ENCODE results near the gene PEPD. TPM values are rescaled to one million over a fixed set of nuclear protein-coding genes. Genes with fewer than 3 reads are reported as not detected.

Gene PEPD
- total RNA-seq, 4 donors from 2014 or later = 40.1 to 61.4 (median 53.4) TPM

GRCh38 chr19:33464010-33464732 lies 57.4 kb downstream of the PEPD start:
- Histone ChIP-seq H3K4me3 (no peak overlapping the region), H3K9me3 (no peaks in the 10 kb centered on the region), H3K4me1 (no peaks in the 10 kb centered on the region), H3K27me3 (no peaks in the 10 kb centered on the region), H3K36me3 (peaks cover 0 to 48% (median 0%) of the 10 kb centered on the region in 3 donors), H3K27ac (no peak overlapping the region)
- DNase-seq = no peak
- 86 to 95% methylated on average over 4 to 7 of the region's 12 CpGs for WGBS, 2 donors
- intact Hi-C loops (cut with DNase I) = no loop called here
- TF ChIP-seq POLR2A (IDR thresholded peaks at IDR 0.05) = no peak
- no peak for TF ChIP-seq CTCF (IDR thresholded peaks at IDR 0.05)

GRCh38 chr19:33463199-33463598 lies 58.4 kb downstream of the PEPD start:
- Histone ChIP-seq H3K9me3 (no peaks in the 10 kb centered on the region), H3K4me3 (no peak overlapping the region), H3K4me1 (no peaks in the 10 kb centered on the region), H3K27ac (no peak overlapping the region), H3K36me3 (peaks cover 0 to 48% (median 0%) of the 10 kb centered on the region in 3 donors), H3K27me3 (no peaks in the 10 kb centered on the region)
- DNase-seq = no peak
- TF ChIP-seq POLR2A (IDR thresholded peaks at IDR 0.05) (no peak), CTCF (IDR thresholded peaks at IDR 0.05) (no peak)
- 74 to 79% methylated on average over 10 of the region's 10 CpGs for WGBS, 2 donors
- intact Hi-C loops (cut with DNase I) = no loop called here

GRCh38 chr19:33462112-33462791 lies 59.3 kb downstream of the PEPD start:
- H3K4me3 ChIP-seq = no peak overlapping the region
- 72 to 76% methylated on average over 7 to 9 of the region's 16 CpGs for whole genome bisulfite sequencing, 2 donors
- H3K4me1 ChIP-seq = no peaks in the 10 kb centered on the region
- peaks cover 0 to 41% (median 0%) of the 10 kb centered on the region in 3 donors for H3K36me3 ChIP-seq
- no peaks in the 10 kb centered on the region for H3K27me3 ChIP-seq
- no peak for TF ChIP-seq POLR2A (IDR thresholded peaks at IDR 0.05)
- TF ChIP-seq CTCF (IDR thresholded peaks at IDR 0.05) = no peak
- DNase-seq = no peak
- H3K27ac ChIP-seq = no peak overlapping the region
- intact Hi-C loops (cut with DNase I) = no loop called here
- H3K9me3 ChIP-seq = no peaks in the 10 kb centered on the region

- Histone ChIP-seq H3K36me3 (peaks cover 0 to 41% (median 0%) of the 10 kb centered on the region in 3 donors), H3K4me3 (no peak overlapping the region), H3K9me3 (no peaks in the 10 kb centered on the region), H3K27me3 (no peaks in the 10 kb centered on the region), H3K4me1 (no peaks in the 10 kb centered on the region), H3K27ac (no peak overlapping the region)
- WGBS, 2 donors = 85 to 88% methylated on average over 6 to 12 of the region's 24 CpGs
- no peak for DNase-seq
- TF ChIP-seq CTCF (IDR thresholded peaks at IDR 0.05) (no peak), POLR2A (IDR thresholded peaks at IDR 0.05) (no peak)
- intact Hi-C loops (cut with DNase I) = no loop called here
Observed at GRCh38 chr19:33461256-33462111, 60.1 kb downstream of the PEPD start.

All from esophagus squamous epithelium (tissue), 5 donors.